ENCODE data around the gene CAMK1D. TPM values are rescaled to one million over a fixed set of nuclear protein-coding genes. Genes with fewer than 3 reads are reported as not detected.

Gene CAMK1D
- total and polyA plus RNA-seq, 2 of the 4 experiments (the other 2 are of a cell fraction) = 5.0 to 5.3 TPM

DNA sequence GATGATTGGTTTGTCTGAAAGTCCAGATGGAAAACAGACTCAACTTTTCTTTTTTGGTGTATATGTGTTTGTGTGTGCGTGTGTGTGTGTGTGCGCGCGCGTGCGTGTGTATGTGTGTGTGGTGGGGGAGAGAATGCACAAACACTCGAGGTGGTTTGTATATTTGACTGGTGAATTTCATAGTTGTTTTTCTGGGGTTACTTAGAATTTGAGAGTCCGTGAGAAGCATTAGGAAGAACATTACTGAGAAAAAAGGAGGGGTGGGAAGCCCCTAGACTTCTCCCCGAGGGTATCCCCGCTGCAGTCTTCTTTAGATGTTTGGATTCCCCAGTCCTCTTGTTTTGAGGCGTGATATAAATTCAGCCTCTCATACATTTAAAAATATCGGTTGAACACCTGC is 6.0 kb downstream of the CAMK1D start:
- H4K20me1 ChIP-seq (ENCODE audit: insufficient read depth, low read length) = no peaks in the 10 kb centered on the region
- H3K27me3 ChIP-seq (ENCODE audit: control insufficient read depth, insufficient read depth, low read length) = peaks cover 6% of the 10 kb centered on the region
- no TSS peak for BruUV-seq (replicated peaks)
- no peak overlapping the region for H2BK20ac ChIP-seq (ENCODE audit: low read depth, low read length)
- H4K5ac ChIP-seq (ENCODE audit: low read depth, low read length) = no peak overlapping the region
- no peak for ATAC-seq (ENCODE audit: low read depth)
- in situ Hi-C loops (cut with MboI; ENCODE audit: low sequenced_read_pairs) = no loop called here
- H3K9me3 ChIP-seq (ENCODE audit: control insufficient read depth, insufficient read depth, low read length) = no peaks in the 10 kb centered on the region
- no peak overlapping the region for H3K23ac ChIP-seq (ENCODE audit: low read depth, low read length)
- no peak overlapping the region for H3K4ac ChIP-seq (ENCODE audit: low read depth, low read length)
- H3K56ac ChIP-seq (ENCODE audit: extremely low read depth, insufficient read depth, low read length) = no peak overlapping the region
- no peak overlapping the region for H2AFZ ChIP-seq (replicated peaks; ENCODE audit: low read length, poor library complexity)
- H3K4me3 ChIP-seq (ENCODE audit: insufficient read depth, low read depth, low read length) = no peak overlapping the region
- no peak for DNase-seq
- no peak overlapping the region for H2AK9ac ChIP-seq (replicated peaks; ENCODE audit: low read depth, low read length, poor library complexity)
- H3K9me1 ChIP-seq (ENCODE audit: insufficient read depth, low read length) = no peaks in the 10 kb centered on the region
- no peak overlapping the region for H4K8ac ChIP-seq (ENCODE audit: low read depth in 2 of 2, low read length in 2 of 2)
- no peak overlapping the region for H3K27ac ChIP-seq (ENCODE audit: insufficient read depth, low read length)
- H2BK120ac ChIP-seq (ENCODE audit: low read depth, low read length) = no peak overlapping the region
- no peak overlapping the region for H3K9ac ChIP-seq (ENCODE audit: low read depth, low read length)
- intact Hi-C loops (cut with micrococcal nuclease) = no loop called here
- 43% methylated on average over 1 of the region's 12 CpGs; no CpG with 5 or more reads in 1 of the 2 experiments for WGBS, 2 experiments (ENCODE audit: extremely low coverage in 2 of 2, insufficient read length in 1 of 2)
- no peak overlapping the region for H3K14ac ChIP-seq (replicated peaks; ENCODE audit: low read depth, low read length)
- no peaks in the 10 kb centered on the region for H3K36me3 ChIP-seq (ENCODE audit: control insufficient read depth, insufficient read depth, low read length)
- no peak overlapping the region for H3K18ac ChIP-seq (ENCODE audit: low read depth, low read length)
- no peak overlapping the region for H2BK5ac ChIP-seq (ENCODE audit: low read depth, low read length, poor library complexity, severe bottlenecking)
- dilution Hi-C loops (cut with HindIII; ENCODE audit: low sequenced_read_pairs, unreplicated experiment) = no loop called here
- H2BK15ac ChIP-seq (ENCODE audit: low read depth, low read length) = no peak overlapping the region
- no peak for TF ChIP-seq MXI1 (IDR thresholded peaks at IDR 0.05; ENCODE audit: borderline replicate concordance, low read depth, low read length)
- TF ChIP-seq, protein P1, sequence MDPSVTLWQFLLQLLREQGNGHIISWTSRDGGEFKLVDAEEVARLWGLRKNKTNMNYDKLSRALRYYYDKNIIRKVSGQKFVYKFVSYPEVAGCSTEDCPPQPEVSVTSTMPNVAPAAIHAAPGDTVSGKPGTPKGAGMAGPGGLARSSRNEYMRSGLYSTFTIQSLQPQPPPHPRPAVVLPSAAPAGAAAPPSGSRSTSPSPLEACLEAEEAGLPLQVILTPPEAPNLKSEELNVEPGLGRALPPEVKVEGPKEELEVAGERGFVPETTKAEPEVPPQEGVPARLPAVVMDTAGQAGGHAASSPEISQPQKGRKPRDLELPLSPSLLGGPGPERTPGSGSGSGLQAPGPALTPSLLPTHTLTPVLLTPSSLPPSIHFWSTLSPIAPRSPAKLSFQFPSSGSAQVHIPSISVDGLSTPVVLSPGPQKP (IDR thresholded peaks at IDR 0.05; ENCODE audit: borderline replicate concordance, low read depth, low read length) = no peak
- no peak overlapping the region for H3K4me2 ChIP-seq (ENCODE audit: low read depth, low read length)
- H2AK5ac ChIP-seq (ENCODE audit: low read depth, low read length) = no peak overlapping the region
- no peaks in the 10 kb centered on the region; a peak in 1 of 4 replicates for H3K79me1 ChIP-seq (ENCODE audit: low read depth in 1 of 2, low read length in 2 of 2)
- ChIA-PET CTCF (no interaction called here), POLR2A (ENCODE audit: unreplicated experiment) (no interaction called here)
- H4K91ac ChIP-seq (ENCODE audit: insufficient read depth, low read depth, low read length) = no peak overlapping the region
- no peaks in the 10 kb centered on the region for H3K4me1 ChIP-seq (ENCODE audit: control insufficient read depth, insufficient read depth, low read length)

All from IMR-90 (cell line).